Measurements from ENCODE around the gene CBFB. TPM values are rescaled to one million over a fixed set of nuclear protein-coding genes. Genes with fewer than 3 reads are reported as not detected.

Gene CBFB
- total RNA-seq, 1 donor from 2014 or later, result 46.9 TPM

GRCh38 chr16:67017421-67017750 lies 11.6 kb upstream of the CBFB start:
- no peak overlapping the region for H3K4me3 ChIP-seq
- no peak for TF ChIP-seq CTCF (IDR thresholded peaks at IDR 0.05)
- peaks cover 17% of the 10 kb centered on the region for H3K4me1 ChIP-seq
- peak; percentile 17 for DNase-seq
- ATAC-seq, result no peak
- H3K36me3 ChIP-seq, result no peaks in the 10 kb centered on the region
- no peaks in the 10 kb centered on the region for H3K9me3 ChIP-seq
- intact Hi-C loops (cut with DNase I), result no loop called here
- peaks cover 8% of the 10 kb centered on the region for H3K27me3 ChIP-seq (ENCODE audit: low read depth)
- no peak overlapping the region for H3K27ac ChIP-seq

DNA sequence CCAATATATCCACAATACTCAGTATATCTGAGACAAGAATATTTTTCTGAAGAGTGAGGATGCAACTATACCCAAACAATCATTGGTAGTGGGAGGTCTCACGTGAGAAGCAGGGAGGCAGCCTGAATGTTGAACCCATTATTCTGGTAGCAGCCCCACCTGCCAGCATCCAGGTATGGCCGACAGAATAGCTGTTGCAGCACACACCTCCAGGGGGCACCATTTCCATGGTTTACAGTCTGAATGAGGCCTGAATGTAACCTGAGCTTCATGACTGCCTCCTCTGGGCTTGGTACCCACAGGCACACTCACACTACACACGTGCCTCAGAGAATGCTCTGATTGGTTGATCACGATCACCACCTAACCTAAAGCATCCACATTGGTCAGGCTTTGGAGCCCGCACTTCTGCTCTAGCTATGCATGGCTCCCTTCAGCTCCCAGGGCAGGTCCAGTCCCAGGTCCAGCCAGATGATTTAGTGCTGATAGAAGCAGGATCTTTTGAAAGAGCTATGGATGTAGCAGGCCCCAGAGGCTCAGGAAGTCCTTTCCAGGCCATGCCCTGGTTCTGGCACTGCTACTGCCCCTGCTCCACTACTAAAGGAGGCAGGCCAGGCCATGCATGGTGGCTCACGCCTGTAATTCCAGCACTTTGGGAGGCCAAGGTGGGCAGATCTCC lies 11.0 kb upstream of the CBFB start:
- Histone ChIP-seq H3K27me3 (ENCODE audit: low read depth) (peaks cover 7% of the 10 kb centered on the region), H3K4me1 (peaks cover 17% of the 10 kb centered on the region), H3K4me3 (no peak overlapping the region), H3K36me3 (no peaks in the 10 kb centered on the region), H3K9me3 (no peaks in the 10 kb centered on the region), H3K27ac (no peak overlapping the region)
- peak; percentile 62 for TF ChIP-seq CTCF (IDR thresholded peaks at IDR 0.05)
- intact Hi-C loops (cut with DNase I), result no loop called here
- ATAC-seq (peak; percentile 83 to 90), DNase-seq (peak; percentile 75)

- no peak for TF ChIP-seq CTCF (IDR thresholded peaks at IDR 0.05)
- DNase-seq, result peak; percentile 10
- Histone ChIP-seq H3K36me3 (no peaks in the 10 kb centered on the region), H3K27ac (no peak overlapping the region), H3K9me3 (no peaks in the 10 kb centered on the region), H3K4me1 (peaks cover 8% of the 10 kb centered on the region), H3K27me3 (ENCODE audit: low read depth) (no peaks in the 10 kb centered on the region), H3K4me3 (no peak overlapping the region)
- intact Hi-C loops (cut with DNase I), result no loop called here
- no peak for ATAC-seq
Observed at GRCh38 chr16:67019171-67019570, 9.8 kb upstream of the CBFB start.

GRCh38 chr16:67021321-67021720 lies 7.6 kb upstream of the CBFB start:
- no peak for ATAC-seq
- DNase-seq, result no peak
- no peaks in the 10 kb centered on the region for H3K27me3 ChIP-seq (ENCODE audit: low read depth)
- no peaks in the 10 kb centered on the region for H3K4me1 ChIP-seq
- intact Hi-C loops (cut with DNase I), result no loop called here
- no peaks in the 10 kb centered on the region for H3K9me3 ChIP-seq
- TF ChIP-seq CTCF (IDR thresholded peaks at IDR 0.05), result no peak
- no peaks in the 10 kb centered on the region for H3K36me3 ChIP-seq
- no peak overlapping the region for H3K4me3 ChIP-seq
- H3K27ac ChIP-seq, result no peak overlapping the region

DNA sequence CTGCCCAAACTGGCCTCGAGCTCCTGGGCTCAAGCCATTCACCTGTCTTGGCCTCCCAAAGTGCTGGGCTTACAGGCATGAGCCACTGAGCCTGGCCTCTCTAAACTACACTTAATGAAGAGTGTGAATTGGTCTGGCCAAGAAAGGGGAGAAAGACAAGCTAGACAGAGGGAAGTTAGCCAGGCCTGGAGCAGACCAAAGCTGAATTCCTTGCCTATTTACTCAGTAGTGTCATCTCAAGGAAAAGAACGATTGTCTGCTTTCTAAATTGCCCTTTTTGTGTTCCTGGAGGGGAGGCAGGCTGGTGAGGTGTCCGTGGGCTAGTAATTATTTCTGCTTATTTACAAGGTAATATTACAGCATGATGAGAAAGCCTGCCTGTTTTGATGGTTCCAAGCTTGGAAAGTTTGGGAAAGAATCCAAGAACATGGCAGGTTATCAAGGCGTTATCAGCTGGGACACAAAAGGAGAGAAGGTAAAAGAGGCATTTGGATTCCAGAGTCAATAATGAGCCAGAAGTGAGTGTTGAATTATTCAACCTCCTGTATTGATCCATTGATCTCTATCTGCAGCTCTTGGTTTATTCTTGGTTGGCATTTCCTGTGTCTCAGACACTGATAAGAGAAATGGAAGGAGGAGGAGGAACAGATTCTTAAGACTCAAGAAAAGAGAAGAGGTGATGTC lies 6.3 kb upstream of the CBFB start:
- TF ChIP-seq CTCF (IDR thresholded peaks at IDR 0.05), result no peak
- no peak overlapping the region for H3K27ac ChIP-seq
- no peaks in the 10 kb centered on the region for H3K36me3 ChIP-seq
- no peaks in the 10 kb centered on the region for H3K9me3 ChIP-seq
- no peaks in the 10 kb centered on the region for H3K27me3 ChIP-seq (ENCODE audit: low read depth)
- ATAC-seq, result no peak
- no peak overlapping the region for H3K4me3 ChIP-seq
- intact Hi-C loops (cut with DNase I), result no loop called here
- no peaks in the 10 kb centered on the region for H3K4me1 ChIP-seq
- DNase-seq, result no peak
